SK-N-SH treated with all-trans-retinoic acid at 6 μM for 48 hours (cell line): ENCODE results near the gene PSMB8.

Experiments
- CSDC2 ChIP-seq: fragments of 250-450 bp; sonication (Bioruptor Pico); IDR thresholded peaks from 2 replicates; pipeline ENCODE4 v1.5.0; 2020; ENCODE audit warnings: mild to moderate bottlenecking, moderate library complexity
- RARB ChIP-seq: fragments of 250-450 bp; sonication (Bioruptor Pico); IDR thresholded peaks from 2 replicates; pipeline ENCODE4 v1.8.0; 2021; ENCODE audit warnings: mild to moderate bottlenecking, moderate library complexity
- ZFP30 ChIP-seq: fragments of 450-650 bp; formaldehyde crosslinking; IDR thresholded peaks from 2 replicates; pipeline ENCODE4 v1.5.0; 2022; ENCODE audit warnings: mild to moderate bottlenecking, moderate library complexity
- TF ChIP-seq, protein P1 (sequence below): fragments of 250-450 bp; sonication (Bioruptor Pico); IDR thresholded peaks from 2 replicates; pipeline ENCODE4 v1.5.0; 2020; ENCODE audit warnings: mild to moderate bottlenecking, moderate library complexity

DNA sequence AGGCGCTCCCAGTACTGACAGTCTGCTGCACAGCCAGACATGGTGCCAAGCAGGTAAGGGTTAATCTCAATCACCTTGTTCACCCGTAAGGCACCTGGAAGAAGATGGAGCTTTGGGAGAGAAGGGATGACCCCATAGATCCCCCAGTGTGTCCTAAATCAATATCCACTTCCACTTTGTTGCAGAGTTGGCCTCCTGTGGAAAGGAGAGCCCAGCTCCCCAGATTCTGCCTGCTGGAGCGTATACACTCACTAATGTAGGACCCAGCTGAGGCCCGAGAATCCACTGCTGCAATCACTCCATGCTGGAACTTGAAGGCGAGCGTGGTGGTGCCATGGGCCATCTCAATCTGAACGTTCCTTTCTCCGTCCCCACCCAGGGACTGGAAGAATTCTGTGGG, 1.2 kb downstream of the PSMB8 start:
- TF ChIP-seq ZFP30 (CRISPR knock-in tag): no peak
- no peak for TF ChIP-seq CSDC2 (CRISPR knock-in tag)
- TF ChIP-seq, protein P1, sequence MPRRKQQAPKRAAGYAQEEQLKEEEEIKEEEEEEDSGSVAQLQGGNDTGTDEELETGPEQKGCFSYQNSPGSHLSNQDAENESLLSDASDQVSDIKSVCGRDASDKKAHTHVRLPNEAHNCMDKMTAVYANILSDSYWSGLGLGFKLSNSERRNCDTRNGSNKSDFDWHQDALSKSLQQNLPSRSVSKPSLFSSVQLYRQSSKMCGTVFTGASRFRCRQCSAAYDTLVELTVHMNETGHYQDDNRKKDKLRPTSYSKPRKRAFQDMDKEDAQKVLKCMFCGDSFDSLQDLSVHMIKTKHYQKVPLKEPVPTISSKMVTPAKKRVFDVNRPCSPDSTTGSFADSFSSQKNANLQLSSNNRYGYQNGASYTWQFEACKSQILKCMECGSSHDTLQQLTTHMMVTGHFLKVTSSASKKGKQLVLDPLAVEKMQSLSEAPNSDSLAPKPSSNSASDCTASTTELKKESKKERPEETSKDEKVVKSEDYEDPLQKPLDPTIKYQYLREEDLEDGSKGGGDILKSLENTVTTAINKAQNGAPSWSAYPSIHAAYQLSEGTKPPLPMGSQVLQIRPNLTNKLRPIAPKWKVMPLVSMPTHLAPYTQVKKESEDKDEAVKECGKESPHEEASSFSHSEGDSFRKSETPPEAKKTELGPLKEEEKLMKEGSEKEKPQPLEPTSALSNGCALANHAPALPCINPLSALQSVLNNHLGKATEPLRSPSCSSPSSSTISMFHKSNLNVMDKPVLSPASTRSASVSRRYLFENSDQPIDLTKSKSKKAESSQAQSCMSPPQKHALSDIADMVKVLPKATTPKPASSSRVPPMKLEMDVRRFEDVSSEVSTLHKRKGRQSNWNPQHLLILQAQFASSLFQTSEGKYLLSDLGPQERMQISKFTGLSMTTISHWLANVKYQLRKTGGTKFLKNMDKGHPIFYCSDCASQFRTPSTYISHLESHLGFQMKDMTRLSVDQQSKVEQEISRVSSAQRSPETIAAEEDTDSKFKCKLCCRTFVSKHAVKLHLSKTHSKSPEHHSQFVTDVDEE (CRISPR knock-in tag): no peak
- no peak for TF ChIP-seq RARB (CRISPR knock-in tag)
